Right lobe of liver (tissue), 4 donors: ENCODE data around the gene G0S2.

ENCODE experiments used
- CTCF ChIP-seq, 4 donors: fragments of 200-600 bp in 3 of 4; fragments of 450-650 bp in 1 of 4; IDR thresholded peaks; one replicate each; pipeline versions ENCODE4 v1.5.1 to v1.8.0; 2016 to 2022; ENCODE audit warnings: antibody characterized with exemption in 4 of 4, mild to moderate bottlenecking in 2 of 4
- POLR2A ChIP-seq: fragments of 450-650 bp; IDR thresholded peaks from one replicate; pipeline ENCODE4 v1.6.1; 2017; ENCODE audit warnings: antibody characterized with exemption, mild to moderate bottlenecking
- donor health status: DM: no; HTN: no; CAD: no.
- donor health status: DM: no; HTN: no; CAD: no.
- donor health status: DM: no; HTN: yes; CAD: no.

DNA sequence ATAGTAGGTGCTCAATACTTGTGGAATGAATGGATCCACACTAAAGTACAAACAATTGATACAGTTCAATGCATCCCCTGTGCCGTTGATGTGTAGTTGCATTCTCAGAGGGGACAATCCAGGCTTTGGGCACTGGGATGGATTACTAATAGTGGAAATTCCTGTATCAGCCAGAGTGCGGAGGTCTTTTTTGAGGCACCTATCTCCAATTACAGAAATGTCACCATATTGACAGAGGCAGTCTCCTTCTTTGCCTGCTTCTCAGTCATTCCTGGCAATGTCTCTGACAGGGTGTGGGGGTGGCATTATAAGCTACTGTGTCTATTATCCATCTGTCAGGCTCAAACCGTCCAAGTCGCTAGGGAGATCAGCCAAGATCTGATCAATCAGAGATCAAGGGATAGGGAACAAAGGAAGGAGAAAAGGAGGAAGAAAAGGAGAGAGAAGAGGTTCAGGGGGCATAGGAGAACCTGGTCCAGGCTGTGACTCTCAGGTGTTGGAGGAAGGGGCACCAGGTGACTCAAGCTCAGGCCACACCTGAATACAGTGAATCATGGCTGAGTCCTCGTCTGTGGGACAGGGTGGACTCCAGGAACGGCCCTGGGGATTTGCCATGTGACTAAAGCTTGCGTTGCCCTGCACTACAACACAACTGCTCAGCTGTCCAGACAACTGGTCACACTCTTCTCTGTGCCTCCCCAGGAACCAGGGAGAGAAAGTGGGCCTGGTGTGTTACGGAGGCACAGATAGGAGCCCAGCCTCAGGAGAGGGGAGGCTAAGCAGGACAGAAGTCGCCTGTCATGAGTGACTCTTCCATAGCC is 19.6 kb upstream of the G0S2 start:
- TF ChIP-seq CTCF (IDR thresholded peaks at IDR 0.05) (no peak), POLR2A (no peak)
